GM18520 (cell line): Measurements from ENCODE around the gene NTM.
"Not testable (repeated sequence)": the region's sequence is repeated elsewhere in the genome, so short reads cannot be mapped to it uniquely, and the experiment has no call there.

Experiments
- ATAC-seq: cut with Tn5 transposase; IDR thresholded peaks from one replicate; pipeline ENCODE4 v1.9.1; 2021; ENCODE audit not compliant: unreplicated experiment

NTM gene

GRCh38 chr11:131418189-131418588, 47.8 kb downstream of the NTM start:
- no peak for ATAC-seq

GRCh38 chr11:131421066-131421855, 50.8 kb downstream of the NTM start:
- no peak for ATAC-seq

- ATAC-seq = no peak
Measured at GRCh38 chr11:131422029-131422428, 51.6 kb downstream of the NTM start.

GRCh38 chr11:131422496-131422895, 52.1 kb downstream of the NTM start:
- no peak for ATAC-seq

GRCh38 chr11:131423688-131424087, 53.3 kb downstream of the NTM start:
- no peak for ATAC-seq

GRCh38 chr11:131424257-131424876, 54.0 kb downstream of the NTM start:
- ATAC-seq = not testable (repeated sequence)

DNA sequence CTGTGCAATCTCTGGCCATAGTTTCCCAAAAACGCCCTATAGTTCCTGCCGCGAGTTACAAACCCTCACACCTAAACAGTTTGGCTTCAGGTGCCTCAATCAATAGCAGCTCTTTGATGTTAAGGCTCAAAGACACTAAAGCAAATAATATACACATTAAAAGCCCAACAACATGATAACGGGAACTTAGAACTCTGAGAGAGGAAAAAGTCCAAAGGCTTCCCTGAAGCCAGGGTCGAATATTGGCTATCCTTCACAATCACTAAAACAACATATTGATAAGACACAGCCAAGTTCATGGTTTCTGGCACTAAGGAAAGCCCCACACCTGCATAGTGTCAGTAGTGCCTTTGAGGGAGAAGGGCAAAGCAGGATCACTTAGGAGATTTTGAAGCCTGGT, 54.9 kb downstream of the NTM start:
- ATAC-seq = no peak

- ATAC-seq = no peak
Measured at GRCh38 chr11:131428853-131429252, 58.4 kb downstream of the NTM start.

DNA sequence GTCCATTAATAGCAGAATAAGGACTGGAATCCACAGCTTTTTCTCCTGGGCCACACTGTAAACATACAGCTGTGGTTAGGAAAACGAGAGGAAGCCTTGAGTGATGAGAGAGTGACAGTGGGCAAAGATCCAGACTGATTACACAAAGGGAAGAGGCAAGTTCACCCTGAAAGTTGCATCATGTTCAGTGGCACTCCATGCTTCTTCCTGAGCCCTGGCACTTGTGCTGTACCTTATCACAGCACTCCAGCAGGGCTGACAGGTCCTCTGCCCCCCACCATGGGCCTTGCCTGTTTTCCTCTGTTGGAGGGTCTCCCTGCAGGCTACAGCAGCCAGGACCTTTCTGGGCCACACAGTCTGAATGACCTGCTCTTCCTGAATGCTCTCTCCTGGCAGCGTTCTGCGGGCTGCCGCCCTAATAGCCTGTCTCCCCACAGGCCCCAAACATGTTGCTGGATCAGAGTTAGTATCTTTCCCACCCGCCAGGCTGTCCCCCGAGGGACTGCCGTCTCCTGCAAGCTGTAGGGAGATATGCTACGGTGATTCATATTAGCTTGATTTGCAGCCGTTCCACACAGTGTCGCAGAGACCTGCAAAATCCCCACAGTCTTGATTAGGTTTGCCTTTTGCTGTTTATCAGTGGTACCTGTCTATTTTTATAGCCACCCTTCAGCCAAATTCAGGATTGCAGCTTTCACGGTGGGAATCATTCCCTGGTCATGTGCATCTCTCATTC, 60.2 kb downstream of the NTM start:
- ATAC-seq = no peak

DNA sequence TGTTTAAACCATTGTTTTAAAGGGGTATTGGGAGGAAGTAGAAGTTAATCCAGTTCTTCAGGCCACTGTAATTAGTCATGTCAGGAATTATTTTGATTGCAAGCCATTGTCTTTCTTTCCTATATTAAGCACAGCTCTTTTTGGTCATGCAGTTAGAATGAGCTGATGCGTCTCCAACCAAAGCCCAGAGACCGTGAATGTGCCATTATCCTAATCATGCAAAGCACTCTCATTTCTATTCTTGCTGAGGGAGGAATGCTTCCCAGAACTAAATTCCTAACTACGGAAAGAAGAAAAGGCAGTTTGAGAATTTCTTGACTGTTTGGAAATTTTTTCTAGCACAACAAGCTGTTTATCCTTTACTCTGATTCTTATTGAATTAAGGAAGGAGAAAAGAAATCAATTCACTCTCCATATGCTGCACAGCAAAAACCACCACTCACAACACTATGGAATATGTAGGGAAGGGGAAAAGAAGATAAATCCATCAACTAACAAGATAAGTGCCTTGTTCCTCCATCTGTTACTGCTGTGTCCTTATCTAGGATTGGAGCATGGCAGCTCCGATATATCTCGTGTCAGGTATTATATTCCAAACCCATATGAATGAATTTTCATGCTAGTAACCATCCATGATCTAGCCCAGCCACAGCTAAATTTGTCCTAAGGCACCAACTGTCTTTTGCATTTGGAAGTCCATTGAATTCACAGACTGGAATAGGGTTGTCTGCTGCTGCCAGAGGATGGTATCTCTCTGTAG, 70.8 kb downstream of the NTM start:
- no peak for ATAC-seq

DNA sequence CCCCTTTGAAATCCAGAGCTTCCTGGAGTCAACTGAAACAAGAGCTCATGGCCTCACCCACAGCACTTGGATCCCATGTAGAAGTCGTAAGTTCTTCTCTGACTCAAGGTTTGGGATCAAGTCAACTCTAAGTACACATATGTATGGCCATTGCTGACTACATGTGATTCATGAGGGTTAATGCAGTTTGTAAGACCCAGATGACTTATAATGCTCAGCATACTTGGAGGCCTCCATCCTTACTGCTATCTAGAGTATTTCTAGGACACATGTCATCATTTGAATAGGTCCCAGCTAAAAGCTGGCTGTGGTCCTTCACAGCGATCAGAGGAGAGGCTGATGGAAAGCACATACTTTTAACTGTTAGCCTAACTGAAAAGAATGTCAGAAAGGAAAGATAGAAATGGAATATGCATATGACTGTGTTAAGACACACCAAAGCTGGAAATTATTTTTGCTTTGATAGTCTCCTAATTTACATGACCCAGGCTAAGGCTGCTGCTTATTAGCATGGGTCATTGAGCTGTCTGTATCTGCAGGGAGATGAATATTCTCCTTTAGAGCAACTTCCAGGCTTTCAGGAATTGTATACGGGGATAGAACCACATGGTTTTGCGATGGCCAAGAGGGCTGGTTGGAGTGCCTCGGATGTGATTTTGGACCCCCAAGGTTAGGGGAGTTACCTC, 76.3 kb downstream of the NTM start:
- ATAC-seq = no peak

DNA sequence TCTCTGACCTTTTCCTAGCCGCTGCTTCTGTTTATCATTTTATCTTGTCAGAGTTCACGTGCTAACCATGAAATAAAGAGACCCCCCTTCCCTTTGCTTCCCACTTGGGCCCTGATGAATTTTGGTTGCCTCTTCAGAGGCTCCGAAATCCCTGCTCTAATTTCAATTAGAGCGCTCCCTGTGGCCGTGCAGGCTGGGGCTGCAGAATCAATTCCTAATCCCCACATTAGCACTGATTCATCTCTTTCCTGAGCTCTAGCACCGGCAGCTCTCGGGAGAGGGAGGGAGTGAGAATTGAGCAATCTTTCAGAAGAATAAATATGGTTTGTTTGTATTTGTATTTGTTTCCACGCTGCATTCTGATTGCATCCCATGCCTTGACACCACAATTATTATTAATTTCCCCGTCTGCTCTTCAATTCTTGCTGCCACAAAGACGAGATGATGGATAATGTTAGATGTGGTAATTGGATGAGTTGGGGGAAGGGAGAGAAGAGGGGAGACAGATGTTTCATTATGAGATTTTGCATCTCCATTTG, 76.9 kb downstream of the NTM start:
- no peak for ATAC-seq

DNA sequence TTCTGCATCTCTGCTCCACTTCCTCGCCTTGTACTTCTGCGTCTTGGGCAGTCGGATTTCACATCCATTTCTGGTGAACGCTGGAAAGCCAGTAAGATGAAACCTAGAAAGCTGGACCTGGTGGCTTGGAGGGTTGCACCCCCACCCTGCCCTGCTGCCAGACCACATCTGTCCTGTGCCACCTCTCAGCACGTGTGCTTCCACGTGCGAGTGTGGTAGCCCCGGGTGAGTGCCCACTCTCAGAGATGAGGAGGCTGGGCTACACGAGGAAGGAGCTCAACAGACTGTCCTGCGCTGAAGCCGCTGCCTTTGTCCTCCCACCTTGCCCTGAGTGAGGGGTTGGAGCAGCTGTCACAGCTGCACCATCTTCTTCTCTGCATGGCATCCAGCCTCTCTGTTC, 77.5 kb downstream of the NTM start:
- no peak for ATAC-seq

DNA sequence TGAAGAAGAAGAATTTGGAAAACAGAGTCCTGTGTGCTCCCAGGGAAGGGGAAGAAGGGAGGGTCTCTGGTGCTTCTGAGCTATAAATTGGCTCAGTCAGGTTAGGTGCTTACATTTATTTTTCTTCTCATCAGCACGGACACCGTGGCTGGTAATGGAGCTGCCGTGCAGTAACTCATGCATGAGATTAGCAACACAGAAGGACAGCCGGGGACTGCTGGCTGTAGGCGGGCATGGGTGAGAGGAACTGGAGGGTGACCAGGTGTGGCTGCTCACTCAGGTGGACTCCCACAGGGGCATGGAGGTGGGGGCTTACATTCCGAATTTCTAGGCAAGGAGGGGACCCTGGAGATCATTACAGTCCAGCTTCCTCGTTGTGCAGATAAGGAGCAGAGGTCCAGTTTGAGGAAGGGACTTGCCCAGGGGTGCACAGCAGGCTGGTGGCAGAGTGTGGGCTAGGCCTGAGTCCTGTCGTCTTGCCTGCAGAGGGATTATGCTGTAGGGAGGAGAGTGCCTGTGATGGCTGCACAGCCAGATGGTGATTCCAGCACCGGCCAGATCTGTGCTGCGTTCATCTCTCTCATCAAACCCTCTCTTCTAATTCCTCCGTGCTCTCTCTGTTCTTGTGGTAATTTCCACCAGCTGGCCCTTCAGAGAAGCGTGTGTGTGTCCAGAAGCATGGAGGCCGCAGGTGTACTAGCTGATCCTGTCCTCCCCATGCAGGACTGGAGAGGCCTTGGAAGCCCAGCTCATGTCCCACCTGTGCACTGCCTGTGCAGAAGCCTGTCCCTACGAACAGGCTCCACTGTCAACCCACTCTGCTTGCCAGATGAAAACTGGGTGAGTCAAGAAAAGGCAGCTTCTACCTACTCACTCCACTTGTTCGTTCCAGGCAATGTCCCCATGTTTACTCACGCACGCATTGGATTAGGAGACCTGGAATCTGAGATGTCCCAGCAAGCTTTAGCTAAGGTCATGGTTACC, 78.9 kb downstream of the NTM start:
- no peak for ATAC-seq

- no peak for ATAC-seq
Measured at GRCh38 chr11:131454490-131454889, 84.1 kb downstream of the NTM start.

DNA sequence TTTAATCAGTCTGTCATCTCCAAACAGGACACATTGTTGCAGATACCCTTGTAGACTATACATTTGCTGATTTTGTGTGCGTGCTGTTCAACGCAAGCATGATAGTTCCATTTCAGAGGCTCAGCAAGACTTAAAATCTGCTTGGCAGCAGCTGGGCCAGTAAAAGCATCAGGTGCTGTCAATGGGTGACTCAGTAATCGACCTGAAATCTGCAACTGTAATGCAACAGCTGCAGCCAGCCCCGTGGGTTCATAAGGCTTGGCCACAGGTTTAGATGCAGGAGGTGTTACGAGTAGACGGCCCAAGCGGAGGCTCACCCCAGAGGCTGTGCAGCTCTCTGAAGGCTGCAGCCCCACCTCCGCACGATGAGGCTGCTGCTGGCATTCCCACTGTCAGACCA, 84.6 kb downstream of the NTM start:
- ATAC-seq = no peak

- ATAC-seq = no peak
Measured at GRCh38 chr11:131455843-131456704, 85.7 kb downstream of the NTM start.

DNA sequence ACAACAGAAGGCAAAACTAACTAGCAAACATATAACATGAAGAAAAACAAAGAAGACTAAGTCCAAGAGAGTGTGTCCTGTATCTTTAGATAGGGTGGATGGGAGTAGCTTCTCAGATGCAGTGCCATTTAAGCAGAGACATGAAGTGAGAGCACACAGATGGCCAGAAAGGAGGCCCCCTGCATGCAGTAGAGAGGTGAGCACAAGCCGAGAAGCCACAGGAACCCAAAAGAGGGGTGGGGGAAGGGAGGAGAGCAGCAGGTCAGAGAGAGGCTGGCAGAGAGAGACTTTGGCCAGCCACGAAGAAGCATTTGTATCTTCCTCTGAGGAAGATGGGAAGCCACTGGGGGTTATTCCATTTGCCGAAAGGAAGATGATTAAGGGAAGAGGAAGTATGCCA, 86.7 kb downstream of the NTM start:
- no peak for ATAC-seq
